GM19468 (cell line): ENCODE results near the gene OSBPL6.
"Not testable (repeated sequence)": the region's sequence is repeated elsewhere in the genome, so short reads cannot be mapped to it uniquely, and the experiment has no call there.

Experiments
- ATAC-seq: cut with Tn5 transposase; IDR thresholded peaks from one replicate; pipeline ENCODE4 v1.9.1; 2021; ENCODE audit warnings: mild to moderate bottlenecking, moderate library complexity, moderate number of reproducible peaks; ENCODE audit not compliant: unreplicated experiment; ENCODE audit errors: extremely low read depth

OSBPL6 gene

GRCh38 chr2:178385595-178386148, 191.4 kb downstream of the OSBPL6 start:
- no peak for ATAC-seq

GRCh38 chr2:178386986-178387597, 192.8 kb downstream of the OSBPL6 start:
- ATAC-seq = no peak

- ATAC-seq = no peak
Observed at GRCh38 chr2:178388287-178388686, 194.0 kb downstream of the OSBPL6 start.

GRCh38 chr2:178391701-178392100, 197.4 kb downstream of the OSBPL6 start:
- ATAC-seq = no peak

- ATAC-seq = no peak
Observed at GRCh38 chr2:178392215-178392614, 197.9 kb downstream of the OSBPL6 start.

GRCh38 chr2:178394859-178395258, 200.5 kb downstream of the OSBPL6 start:
- ATAC-seq = no peak

- ATAC-seq = no peak
Observed at GRCh38 chr2:178395295-178395694, 201.0 kb downstream of the OSBPL6 start.

GRCh38 chr2:178395941-178396570, 201.7 kb downstream of the OSBPL6 start:
- ATAC-seq = no peak

- ATAC-seq = no peak
Observed at GRCh38 chr2:178397002-178397605, 202.8 kb downstream of the OSBPL6 start.

- no peak for ATAC-seq
Observed at GRCh38 chr2:178401994-178402437, 207.7 kb downstream of the OSBPL6 start.

GRCh38 chr2:178403671-178404306, 209.5 kb downstream of the OSBPL6 start:
- ATAC-seq = peak; percentile 7

GRCh38 chr2:178404368-178404767, 210.1 kb downstream of the OSBPL6 start:
- peak; percentile 98 for ATAC-seq

- no peak for ATAC-seq
Observed at GRCh38 chr2:178409261-178409660, 214.9 kb downstream of the OSBPL6 start.

- ATAC-seq = no peak
Observed at GRCh38 chr2:178412047-178412446, 217.7 kb downstream of the OSBPL6 start.

- ATAC-seq = not testable (repeated sequence)
Observed at GRCh38 chr2:178412453-178412852, 218.1 kb downstream of the OSBPL6 start.

- ATAC-seq = peak; percentile 57
Observed at GRCh38 chr2:178413472-178414265, 219.4 kb downstream of the OSBPL6 start.

GRCh38 chr2:178414266-178415247, 220.2 kb downstream of the OSBPL6 start:
- peak; percentile 87 for ATAC-seq

- ATAC-seq = no peak
Observed at GRCh38 chr2:178415979-178416378, 221.7 kb downstream of the OSBPL6 start.

GRCh38 chr2:178417916-178418315, 223.6 kb downstream of the OSBPL6 start:
- no peak for ATAC-seq
